BJ (cell line): ENCODE measurements around the gene CDC6. TPM values are rescaled to one million over a fixed set of nuclear protein-coding genes. Genes with fewer than 3 reads are reported as not detected.

Experiments used
- CTCF ChIA-PET: fragments of 350-600 bp; formaldehyde crosslinking; extraction: SDS; loops from one replicate; lab custom pipeline; 2021; ENCODE audit warnings: antibody characterized with exemption, inconsistent platforms; lab: Yijun Ruan, JAX
- POLR2A ChIA-PET: fragments of 300-600 bp; sonication (Branson Sonifier 250); formaldehyde crosslinking; extraction: SDS; loops from one replicate; lab custom pipeline; 2021; ENCODE audit warnings: antibody characterized with exemption; lab: Charles Lee
- DNase-seq: peaks from one replicate; pipeline ENCODE4 v3.0.0-alpha.2; 2011; ENCODE audit warnings: low read depth
- H3K27me3 ChIP-seq: 2 replicates; pipeline ENCODE4 v1.6.0; 2011; ENCODE audit warnings: low read length; ENCODE audit not compliant: control insufficient read depth, insufficient read depth
- H3K36me3 ChIP-seq: 2 replicates; pipeline ENCODE4 v1.5.1; 2011; ENCODE audit warnings: low read length; ENCODE audit not compliant: control insufficient read depth, insufficient read depth
- H3K4me3 ChIP-seq: 2 replicates; pipeline ENCODE4 v1.5.1; 2011; ENCODE audit warnings: low read depth, mild to moderate bottlenecking, control low read depth, low read length
- polyA plus RNA-seq: library from polyadenylated mRNA; depleted of rRNA; stranded (reverse); fragments of >200 nt; gene quantifications from 2 replicates; pipeline ENCODE4 v1.2.3, GENCODE V29; 2011
- TF ChIP-seq, protein P1 (sequence below): IDR thresholded peaks from 2 replicates; pipeline ENCODE4 v1.5.1; 2011; ENCODE audit warnings: low read depth, mild to moderate bottlenecking, control low read depth, inconsistent platforms, low read length, moderate library complexity; ENCODE audit not compliant: insufficient read depth

Gene CDC6
- polyA plus RNA-seq, 1 experiment = 5.6 TPM

DNA sequence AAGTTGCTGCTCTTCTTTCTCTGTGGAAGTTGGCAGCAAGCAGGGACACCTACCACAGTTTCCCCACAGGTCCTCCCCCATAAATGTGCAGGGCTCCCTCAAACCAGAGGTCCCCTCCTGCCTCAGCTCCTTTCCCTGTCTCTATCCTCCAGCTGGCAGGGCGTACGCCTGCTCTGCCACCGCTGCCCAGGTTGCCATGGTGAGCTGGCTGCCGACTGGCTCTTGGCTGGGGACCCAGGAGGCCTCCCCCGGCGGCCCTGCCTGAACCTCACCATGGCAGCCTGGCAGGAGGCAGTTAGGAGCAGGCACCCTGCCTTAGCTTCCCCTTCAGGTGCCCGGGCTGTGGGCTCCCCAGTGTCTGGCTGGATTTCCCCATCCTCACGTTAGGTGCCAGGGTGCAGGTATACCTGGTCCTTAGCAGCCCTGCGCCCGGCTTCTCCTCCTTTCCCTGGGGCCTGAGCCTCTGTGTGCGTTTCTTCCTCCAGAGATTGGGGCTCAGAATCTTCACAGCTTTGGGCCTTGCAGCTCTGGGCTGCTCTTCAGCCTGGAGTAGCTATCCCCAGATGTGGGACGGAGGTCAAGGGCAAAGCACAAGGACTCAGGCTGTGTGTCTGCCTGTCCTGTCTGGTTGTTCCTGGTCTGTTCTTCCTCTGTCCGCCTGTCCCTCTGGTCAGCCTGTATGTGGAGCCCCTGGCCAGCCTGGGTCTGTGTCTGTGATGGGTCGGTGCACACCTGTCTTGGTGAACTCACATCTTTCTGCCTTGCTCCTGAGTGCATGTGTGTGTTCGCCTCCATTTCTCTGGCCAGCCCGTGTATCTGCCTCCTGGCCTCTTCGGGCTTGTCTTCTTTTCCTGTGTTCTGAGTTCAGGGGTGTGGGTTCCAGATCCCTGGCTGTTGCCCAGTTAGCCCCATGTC lies 61.1 kb downstream of the CDC6 start:
- CTCF ChIA-PET = interaction anchor here (1.0 to 28.2 kb wide), 2 partner anchors 41 to 44 kb away, joined by 4 to 762 read pairs; partner anchors contain the start of gene RARA
- H3K4me3 ChIP-seq = no peak overlapping the region
- TF ChIP-seq, protein P1, sequence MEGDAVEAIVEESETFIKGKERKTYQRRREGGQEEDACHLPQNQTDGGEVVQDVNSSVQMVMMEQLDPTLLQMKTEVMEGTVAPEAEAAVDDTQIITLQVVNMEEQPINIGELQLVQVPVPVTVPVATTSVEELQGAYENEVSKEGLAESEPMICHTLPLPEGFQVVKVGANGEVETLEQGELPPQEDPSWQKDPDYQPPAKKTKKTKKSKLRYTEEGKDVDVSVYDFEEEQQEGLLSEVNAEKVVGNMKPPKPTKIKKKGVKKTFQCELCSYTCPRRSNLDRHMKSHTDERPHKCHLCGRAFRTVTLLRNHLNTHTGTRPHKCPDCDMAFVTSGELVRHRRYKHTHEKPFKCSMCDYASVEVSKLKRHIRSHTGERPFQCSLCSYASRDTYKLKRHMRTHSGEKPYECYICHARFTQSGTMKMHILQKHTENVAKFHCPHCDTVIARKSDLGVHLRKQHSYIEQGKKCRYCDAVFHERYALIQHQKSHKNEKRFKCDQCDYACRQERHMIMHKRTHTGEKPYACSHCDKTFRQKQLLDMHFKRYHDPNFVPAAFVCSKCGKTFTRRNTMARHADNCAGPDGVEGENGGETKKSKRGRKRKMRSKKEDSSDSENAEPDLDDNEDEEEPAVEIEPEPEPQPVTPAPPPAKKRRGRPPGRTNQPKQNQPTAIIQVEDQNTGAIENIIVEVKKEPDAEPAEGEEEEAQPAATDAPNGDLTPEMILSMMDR = no peak
- H3K27me3 ChIP-seq = no peaks in the 10 kb centered on the region
- DNase-seq = no peak
- peaks cover 36% of the 10 kb centered on the region for H3K36me3 ChIP-seq
- POLR2A ChIA-PET = no interaction called here

DNA sequence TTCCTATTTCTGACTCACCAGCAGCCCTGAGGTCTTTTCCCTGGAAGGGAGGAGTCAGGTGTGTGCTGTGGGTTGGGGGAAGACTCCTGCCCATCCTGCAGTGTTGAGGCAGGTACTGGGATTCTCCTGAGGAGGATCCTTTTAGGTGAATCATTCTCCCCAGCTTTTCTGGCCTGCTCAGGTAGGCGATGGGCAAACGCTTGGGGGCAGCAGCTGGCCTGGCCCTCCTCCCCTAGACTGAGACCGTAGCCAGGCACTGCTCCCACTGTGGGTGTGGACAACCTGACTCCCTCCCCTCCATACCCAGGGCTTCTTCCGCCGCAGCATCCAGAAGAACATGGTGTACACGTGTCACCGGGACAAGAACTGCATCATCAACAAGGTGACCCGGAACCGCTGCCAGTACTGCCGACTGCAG lies 61.8 kb downstream of the CDC6 start:
- ChIA-PET CTCF (interaction anchor here (1.0 to 28.2 kb wide), 2 partner anchors 42 to 43 kb away, joined by 4 to 762 read pairs; partner anchors contain the start of gene RARA), POLR2A (no interaction called here)
- H3K4me3 ChIP-seq = no peak overlapping the region
- DNase-seq = no peak
- H3K27me3 ChIP-seq = no peaks in the 10 kb centered on the region
- TF ChIP-seq, protein P1 = no peak
- H3K36me3 ChIP-seq = peaks cover 41% of the 10 kb centered on the region

DNA sequence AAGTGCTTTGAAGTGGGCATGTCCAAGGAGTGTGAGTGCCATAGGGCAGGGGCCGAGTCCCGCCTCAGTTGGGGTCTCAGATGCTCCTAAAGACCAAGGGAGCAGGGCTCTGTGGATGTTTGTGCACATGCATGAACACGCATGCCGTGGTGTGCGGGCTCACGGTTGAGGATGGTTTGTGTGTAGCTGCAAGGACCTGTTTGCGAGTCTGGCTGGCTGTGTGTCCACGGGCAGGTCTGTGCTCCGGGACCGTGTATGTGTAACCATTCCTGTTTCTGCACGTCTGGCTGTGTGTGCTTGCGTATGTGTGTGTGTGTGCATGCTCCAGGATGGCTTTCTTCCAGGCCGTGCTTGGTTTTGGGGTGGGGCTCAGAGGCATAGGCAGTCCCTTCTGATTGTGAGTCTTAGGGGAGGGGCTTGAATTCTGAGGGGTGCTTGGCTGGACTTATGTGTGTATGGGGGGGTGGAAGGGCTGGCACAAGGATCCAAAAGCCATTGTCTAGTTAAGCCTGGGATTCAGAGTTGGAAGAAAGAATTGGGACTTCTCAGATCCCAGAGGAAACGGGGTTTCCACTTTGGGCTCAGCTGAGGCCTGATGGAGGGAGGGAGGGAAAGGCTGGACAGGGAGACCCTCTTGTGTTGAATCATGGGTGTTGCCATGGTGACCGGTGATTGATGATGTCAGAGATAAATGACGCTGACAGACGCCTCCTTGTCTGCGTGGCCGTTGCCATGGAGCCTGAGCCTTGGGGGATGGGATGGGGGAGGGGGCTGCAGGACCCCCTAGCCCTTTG lies 62.4 kb downstream of the CDC6 start:
- TF ChIP-seq, protein P1 = no peak
- no peak overlapping the region for H3K4me3 ChIP-seq
- no peak for DNase-seq
- ChIA-PET CTCF (interaction anchor here (1.0 to 28.2 kb wide), 2 partner anchors 42 to 43 kb away, joined by 4 to 762 read pairs; partner anchors contain the start of gene RARA), POLR2A (no interaction called here)
- no peaks in the 10 kb centered on the region for H3K27me3 ChIP-seq
- peaks cover 45% of the 10 kb centered on the region for H3K36me3 ChIP-seq

DNA sequence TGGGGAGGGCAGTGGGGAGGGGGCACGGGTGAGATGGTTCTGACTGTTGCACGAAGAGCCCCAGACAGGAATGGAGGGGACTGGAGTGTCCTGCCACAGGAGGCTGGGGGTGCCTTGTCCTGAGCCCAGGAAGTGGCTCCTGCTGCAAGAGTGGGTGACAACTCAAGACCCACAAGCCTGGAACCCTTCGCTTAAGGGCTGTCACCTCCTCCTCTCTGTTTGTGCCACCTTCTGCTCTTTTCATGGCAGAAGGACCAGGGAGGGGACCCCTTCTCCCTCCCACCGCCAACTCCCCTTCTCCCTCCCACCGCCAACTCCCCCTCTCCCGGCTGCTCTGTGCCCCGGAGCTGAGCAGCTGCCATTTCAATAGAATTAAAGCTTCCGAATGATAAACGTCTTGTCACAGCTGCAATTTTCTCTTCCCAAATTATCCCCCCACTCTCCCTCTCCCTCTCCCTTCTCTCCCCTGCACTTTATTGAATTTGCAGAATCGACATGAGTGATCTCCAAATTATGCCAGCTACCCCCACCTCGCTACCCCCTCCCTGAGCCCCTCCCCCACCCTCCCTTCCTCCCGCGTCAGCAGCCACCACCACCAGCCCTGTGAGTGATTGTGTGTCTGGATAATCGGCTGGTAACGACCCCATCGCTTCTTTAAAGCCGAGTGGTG lies 63.1 kb downstream of the CDC6 start:
- DNase-seq = no peak
- H3K27me3 ChIP-seq = no peaks in the 10 kb centered on the region; the same call in 1 of the 2 replicates
- CTCF ChIA-PET = interaction anchor here (1.2 to 28.2 kb wide), 2 partner anchors 11 to 43 kb away, joined by 5 to 762 read pairs; partner anchors contain the start of gene RARA
- POLR2A ChIA-PET = no interaction called here
- H3K4me3 ChIP-seq = no peak overlapping the region
- TF ChIP-seq, protein P1 = no peak
- H3K36me3 ChIP-seq = peaks cover 52% of the 10 kb centered on the region
